ENCODE measurements around the gene PLCL1.
A peak's percentile ranks its signal among the peaks of the same experiment; 100 is the strongest.

The PLCL1 gene

GRCh38 chr2:197869501-197870111 lies 65.2 kb downstream of the PLCL1 start:
- H3K4me3 ChIP-seq (replicated peaks in 1 of 2; ENCODE audit: low read depth in 2 of 2, low read length in 2 of 2) = no peak overlapping the region
- TF ChIP-seq CTCF (IDR thresholded peaks at IDR 0.05; ENCODE audit: low read depth, low read length) = no peak
- peak in 1 of 2 donors; percentile 37 for DNase-seq (ENCODE audit: low read depth in 2 of 2)

GRCh38 chr2:197870137-197870536 lies 65.7 kb downstream of the PLCL1 start:
- TF ChIP-seq CTCF (IDR thresholded peaks at IDR 0.05; ENCODE audit: low read depth, low read length) = no peak
- no peak overlapping the region for H3K4me3 ChIP-seq (replicated peaks in 1 of 2; ENCODE audit: low read depth in 2 of 2, low read length in 2 of 2)
- no peak for DNase-seq (ENCODE audit: low read depth in 2 of 2)

- DNase-seq (ENCODE audit: low read depth in 2 of 2) = no peak
- H3K4me3 ChIP-seq (replicated peaks in 1 of 2; ENCODE audit: low read depth in 2 of 2, low read length in 2 of 2) = no peak overlapping the region
- no peak for TF ChIP-seq CTCF (IDR thresholded peaks at IDR 0.05; ENCODE audit: low read depth, low read length)
Measured at GRCh38 chr2:197871780-197872456, 67.5 kb downstream of the PLCL1 start.

- peak; percentile 14 for TF ChIP-seq CTCF (IDR thresholded peaks at IDR 0.05; ENCODE audit: low read depth, low read length)
- no peak overlapping the region for H3K4me3 ChIP-seq (replicated peaks in 1 of 2; ENCODE audit: low read depth in 2 of 2, low read length in 2 of 2)
- peak; percentile 36 to 59 for DNase-seq (ENCODE audit: low read depth in 2 of 2)
Measured at GRCh38 chr2:197873293-197873701, 68.9 kb downstream of the PLCL1 start.

GRCh38 chr2:197875763-197876162 lies 71.4 kb downstream of the PLCL1 start:
- no peak overlapping the region for H3K4me3 ChIP-seq (replicated peaks in 1 of 2; ENCODE audit: low read depth in 2 of 2, low read length in 2 of 2)
- TF ChIP-seq CTCF (IDR thresholded peaks at IDR 0.05; ENCODE audit: low read depth, low read length) = no peak
- peak in 1 of 2 donors; percentile 51 for DNase-seq (ENCODE audit: low read depth in 2 of 2)

- DNase-seq (ENCODE audit: low read depth in 2 of 2) = no peak
- no peak for TF ChIP-seq CTCF (IDR thresholded peaks at IDR 0.05; ENCODE audit: low read depth, low read length)
- H3K4me3 ChIP-seq (replicated peaks in 1 of 2; ENCODE audit: low read depth in 2 of 2, low read length in 2 of 2) = no peak overlapping the region
Measured at GRCh38 chr2:197876524-197876923, 72.1 kb downstream of the PLCL1 start.
